ENCODE data around the gene KLK10. TPM values are rescaled to one million over a fixed set of nuclear protein-coding genes. Genes with fewer than 3 reads are reported as not detected.

The KLK10 gene
- total and polyA plus RNA-seq, 2 donors (not counting 3 experiments of a cell fraction or from before 2014, with no cell fraction given) = not detected

DNA sequence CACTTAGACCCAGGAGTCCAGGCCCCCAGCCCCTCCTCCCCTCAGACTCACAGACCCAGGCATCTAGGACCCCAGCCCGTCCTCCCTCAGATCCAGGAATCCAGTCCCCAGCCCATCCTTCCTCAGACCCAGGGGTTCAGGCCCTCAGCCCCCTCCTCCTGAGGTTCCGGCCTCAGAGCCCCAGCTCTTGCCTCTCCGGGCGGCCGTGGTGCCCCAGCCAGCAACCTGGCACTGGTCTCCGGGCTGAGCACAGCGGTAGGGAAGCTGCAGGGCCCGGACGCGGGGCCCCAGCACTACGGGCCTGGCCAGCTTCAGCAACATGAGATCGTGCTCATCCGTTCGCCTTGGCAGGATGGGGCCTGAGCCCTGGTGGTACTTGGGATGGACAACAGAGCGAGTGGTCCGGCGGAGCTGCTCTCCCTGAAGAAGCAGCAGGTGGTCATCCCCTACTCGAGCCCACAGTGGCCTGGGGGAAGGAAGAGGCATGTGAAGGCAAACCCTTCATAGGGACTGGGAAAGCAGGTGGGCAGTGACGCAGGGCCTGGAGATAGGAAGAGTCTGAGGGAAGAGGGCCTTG, 3.7 kb downstream of the KLK10 start:
- TF ChIP-seq EZH2 (IDR thresholded peaks at IDR 0.05; ENCODE audit: borderline replicate concordance, low read depth, low read length, severe bottlenecking) (no peak), GATA2 (IDR thresholded peaks at IDR 0.05; ENCODE audit: insufficient read depth, insufficient read length, low read depth, low read length) (no peak), POLR2AphosphoS5 (IDR thresholded peaks at IDR 0.05; ENCODE audit: insufficient read depth, low read depth, low read length) (no peak), POLR2A (IDR thresholded peaks at IDR 0.05; ENCODE audit: low read depth, low read length) (no peak), JUN (IDR thresholded peaks at IDR 0.05; ENCODE audit: borderline replicate concordance, insufficient read depth, insufficient read length, low read depth) (no peak), FOS (IDR thresholded peaks at IDR 0.05; ENCODE audit: borderline replicate concordance, insufficient read depth, low read length) (no peak), MYC (IDR thresholded peaks at IDR 0.05; ENCODE audit: low read depth, low read length) (no peak)
- TF ChIP-seq, protein P1, sequence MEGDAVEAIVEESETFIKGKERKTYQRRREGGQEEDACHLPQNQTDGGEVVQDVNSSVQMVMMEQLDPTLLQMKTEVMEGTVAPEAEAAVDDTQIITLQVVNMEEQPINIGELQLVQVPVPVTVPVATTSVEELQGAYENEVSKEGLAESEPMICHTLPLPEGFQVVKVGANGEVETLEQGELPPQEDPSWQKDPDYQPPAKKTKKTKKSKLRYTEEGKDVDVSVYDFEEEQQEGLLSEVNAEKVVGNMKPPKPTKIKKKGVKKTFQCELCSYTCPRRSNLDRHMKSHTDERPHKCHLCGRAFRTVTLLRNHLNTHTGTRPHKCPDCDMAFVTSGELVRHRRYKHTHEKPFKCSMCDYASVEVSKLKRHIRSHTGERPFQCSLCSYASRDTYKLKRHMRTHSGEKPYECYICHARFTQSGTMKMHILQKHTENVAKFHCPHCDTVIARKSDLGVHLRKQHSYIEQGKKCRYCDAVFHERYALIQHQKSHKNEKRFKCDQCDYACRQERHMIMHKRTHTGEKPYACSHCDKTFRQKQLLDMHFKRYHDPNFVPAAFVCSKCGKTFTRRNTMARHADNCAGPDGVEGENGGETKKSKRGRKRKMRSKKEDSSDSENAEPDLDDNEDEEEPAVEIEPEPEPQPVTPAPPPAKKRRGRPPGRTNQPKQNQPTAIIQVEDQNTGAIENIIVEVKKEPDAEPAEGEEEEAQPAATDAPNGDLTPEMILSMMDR (IDR thresholded peaks at IDR 0.05; ENCODE audit: extremely low read depth in 1 of 2, insufficient read depth in 1 of 2, low read depth in 1 of 2, low read length in 2 of 2) = no peak
- TF ChIP-seq, protein P2, sequence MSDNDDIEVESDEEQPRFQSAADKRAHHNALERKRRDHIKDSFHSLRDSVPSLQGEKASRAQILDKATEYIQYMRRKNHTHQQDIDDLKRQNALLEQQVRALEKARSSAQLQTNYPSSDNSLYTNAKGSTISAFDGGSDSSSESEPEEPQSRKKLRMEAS (IDR thresholded peaks at IDR 0.05; ENCODE audit: insufficient read depth, insufficient read length) = no peak
- POLR2A ChIA-PET = no interaction called here
- no peaks in the 10 kb centered on the region for H3K36me3 ChIP-seq (ENCODE audit: control insufficient read depth in 2 of 2, extremely low read depth in 1 of 2, insufficient read depth in 2 of 2, low read length in 2 of 2)

More for the DNA sequence above, 3.7 kb downstream of the KLK10 start:
- H3K4me3 ChIP-seq (replicated peaks in 1 of 3; ENCODE audit: insufficient read depth in 1 of 3, low read depth in 1 of 3, low read length in 3 of 3) = no peak overlapping the region
- H3K27me3 ChIP-seq (ENCODE audit: control insufficient read depth in 2 of 2, insufficient read depth in 2 of 2, low read length in 2 of 2) = peaks cover 21 to 25% of the 10 kb centered on the region in 2 experiments
- no peak overlapping the region for H2AFZ ChIP-seq (ENCODE audit: low read depth, low read length)
- no peak overlapping the region for H3K4me2 ChIP-seq (ENCODE audit: insufficient read depth, low read length)
- H3K9me1 ChIP-seq (replicated peaks; ENCODE audit: control insufficient read depth, extremely low read depth, insufficient read depth, low read length) = no peaks in the 10 kb centered on the region
- FAIRE-seq = no peak
- no peak for DNase-seq (ENCODE audit: low read depth, low spot score)
- no peak overlapping the region for H3K27ac ChIP-seq (ENCODE audit: insufficient read depth, low read depth, low read length)
- dilution Hi-C loops (cut with MboI; ENCODE audit: extremely low pct_ligation_motif_present, low sequenced_read_pairs) = no loop called here
- no TSS peak for BruUV-seq (replicated peaks)
- H4K20me1 ChIP-seq (replicated peaks; ENCODE audit: control insufficient read depth, extremely low read depth, insufficient read depth, low read length) = no peaks in the 10 kb centered on the region
- H3K79me2 ChIP-seq (ENCODE audit: control insufficient read depth, insufficient read depth, low read length) = no peaks in the 10 kb centered on the region
- intact Hi-C loops (cut with micrococcal nuclease) = loop anchor here (1.0 kb wide), 1 partner anchor 85 kb away; no protein-coding TSS in a partner anchor
- H3K9ac ChIP-seq (replicated peaks; ENCODE audit: extremely low read depth, insufficient read depth, low read length) = no peak overlapping the region
- H3K9me3 ChIP-seq (replicated peaks; ENCODE audit: control insufficient read depth, insufficient read depth, low read length) = no peaks in the 10 kb centered on the region
- H3K4me1 ChIP-seq (ENCODE audit: control insufficient read depth, extremely low read depth, insufficient read depth, low read length) = no peaks in the 10 kb centered on the region
- CTCF ChIA-PET = interaction anchor here (0.9 to 2.5 kb wide), 2 partner anchors 23 to 86 kb away, joined by 3 to 35 read pairs; no protein-coding TSS in a partner anchor

All from endothelial cell of umbilical vein (primary cell).